PFSK-1 (cell line): ENCODE results near the gene ARID4B.

Experiments
- POLR2AphosphoS5 ChIP-seq: IDR thresholded peaks from 2 replicates; pipeline ENCODE4 v1.6.1; 2012; ENCODE audit warnings: low read depth, mild to moderate bottlenecking, control low read depth, low read length, moderate library complexity
- REST ChIP-seq, 2 experiments: IDR thresholded peaks; 2 replicates each; pipeline versions ENCODE4 v1.6.1 to v1.8.0; 2011 to 2012; ENCODE audit warnings: low read depth in 2 of 2, low read length in 2 of 2, control low read depth in 1 of 2, inconsistent platforms in 1 of 2, mild to moderate bottlenecking in 1 of 2, moderate library complexity in 1 of 2; ENCODE audit not compliant: insufficient read depth in 1 of 2
- SIN3A ChIP-seq: IDR thresholded peaks from 2 replicates; pipeline ENCODE4 v1.6.1; 2012; ENCODE audit warnings: mild to moderate bottlenecking, low read length, moderate library complexity, borderline replicate concordance; ENCODE audit not compliant: insufficient read depth
- TAF1 ChIP-seq: IDR thresholded peaks from 2 replicates; pipeline ENCODE4 v1.6.1; 2012; ENCODE audit warnings: low read length, control low read depth, borderline replicate concordance; ENCODE audit not compliant: insufficient read depth

- TF ChIP-seq REST (IDR thresholded peaks at IDR 0.05; ENCODE audit: insufficient read depth in 1 of 2, low read depth in 2 of 2, low read length in 2 of 2): no peak
- TF ChIP-seq POLR2AphosphoS5: no peak
- no peak for TF ChIP-seq TAF1
- no peak for TF ChIP-seq SIN3A
Measured at GRCh38 chr1:235160383-235160956, 167.5 kb downstream of the ARID4B start.
